Stimulated activated CD8-positive, alpha-beta memory T cell treated with anti-CD3 and anti-CD28 coated beads, Interleukin-12 subunit alpha, Interleukin-12 subunit beta, amount 100 ng/mL, for 4 hours (primary cell): Measurements from ENCODE around the gene CHRND.
A peak's percentile ranks its signal among the peaks of the same experiment; 100 is the strongest.

Experiments used
- DNase-seq: peaks from one replicate; pipeline ENCODE4 v3.0.0-alpha.2; 2020; ENCODE audit warnings: low read depth

The CHRND gene

DNA sequence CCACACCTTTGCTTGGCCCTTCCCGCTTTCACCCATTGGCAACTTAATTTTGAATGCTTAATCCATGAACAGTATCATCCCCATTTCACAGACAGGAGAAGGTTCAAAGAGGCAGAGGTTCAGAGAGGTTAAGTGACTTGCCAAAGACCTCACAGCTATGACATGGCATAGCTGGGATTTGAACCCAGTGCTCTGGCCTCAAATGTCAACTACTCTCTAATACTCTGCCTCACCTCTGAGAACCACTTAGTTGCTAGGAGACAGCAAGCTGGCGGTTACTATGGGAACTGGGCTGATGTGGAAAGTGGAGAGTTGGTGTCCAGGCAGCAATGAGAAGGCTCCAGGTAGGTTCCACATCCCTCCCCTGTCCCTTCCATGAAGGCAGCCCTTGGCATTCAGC lies 21.5 kb upstream of the CHRND start:
- DNase-seq = no peak

DNA sequence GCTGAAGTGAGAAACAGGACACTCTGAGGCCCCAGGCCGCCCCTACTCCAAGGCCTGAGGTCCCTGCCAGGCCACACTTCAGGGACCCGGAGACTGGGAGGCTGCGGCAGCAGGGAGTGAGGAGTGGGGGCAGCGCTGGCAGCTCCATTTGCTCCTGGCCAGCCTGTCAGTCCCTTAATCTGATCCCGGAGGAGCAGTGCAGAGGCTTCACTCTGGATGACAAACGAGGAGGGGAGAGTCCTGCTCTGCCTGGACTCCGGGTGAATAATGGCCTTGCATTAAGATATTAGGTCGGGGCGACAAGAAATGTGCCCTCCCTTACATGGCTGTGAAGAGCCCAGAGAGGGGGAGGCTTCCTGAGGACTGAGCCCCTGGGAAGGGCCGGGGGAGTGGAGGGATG lies 20.1 kb upstream of the CHRND start:
- DNase-seq = no peak

DNA sequence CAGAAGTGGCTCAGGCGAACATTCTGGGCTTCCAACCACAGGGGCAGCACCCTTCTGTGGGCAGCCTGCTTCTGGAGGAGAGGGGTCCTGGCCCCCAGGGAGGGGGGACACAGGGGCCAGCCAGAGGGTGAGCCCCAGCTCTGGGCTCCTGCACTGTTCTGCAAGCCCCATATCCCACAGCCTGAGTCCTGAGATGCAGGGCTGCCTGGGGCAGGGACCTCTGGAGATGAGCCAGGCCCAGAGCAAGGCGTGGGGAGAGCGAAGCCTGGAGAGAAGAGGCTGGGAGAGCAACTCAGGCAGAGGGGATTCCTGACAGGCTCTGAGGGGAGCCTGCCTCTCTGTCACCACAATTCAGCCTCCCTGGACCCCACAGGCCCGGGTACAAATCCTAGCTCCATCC lies 19.3 kb upstream of the CHRND start:
- no peak for DNase-seq

DNA sequence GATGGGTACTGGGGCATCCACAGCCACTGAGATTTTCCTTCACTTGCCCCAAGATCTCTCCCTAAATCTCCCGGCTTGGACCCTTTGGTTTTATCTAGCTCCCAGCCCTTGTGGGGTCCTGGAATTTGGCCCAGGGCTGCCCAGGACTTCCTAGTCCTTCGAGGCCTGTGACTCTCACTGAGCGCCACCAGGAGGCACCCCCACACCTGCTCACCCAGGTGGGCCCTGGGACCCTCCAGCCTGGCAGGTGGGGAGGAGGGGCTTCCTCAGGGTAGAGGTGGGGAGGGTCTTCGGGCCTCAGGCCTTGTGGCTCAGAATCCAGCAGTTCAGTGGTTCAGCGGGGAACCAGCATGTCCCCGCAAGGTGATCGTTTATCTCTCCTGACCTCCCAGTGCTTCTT lies 17.7 kb upstream of the CHRND start:
- no peak for DNase-seq

DNA sequence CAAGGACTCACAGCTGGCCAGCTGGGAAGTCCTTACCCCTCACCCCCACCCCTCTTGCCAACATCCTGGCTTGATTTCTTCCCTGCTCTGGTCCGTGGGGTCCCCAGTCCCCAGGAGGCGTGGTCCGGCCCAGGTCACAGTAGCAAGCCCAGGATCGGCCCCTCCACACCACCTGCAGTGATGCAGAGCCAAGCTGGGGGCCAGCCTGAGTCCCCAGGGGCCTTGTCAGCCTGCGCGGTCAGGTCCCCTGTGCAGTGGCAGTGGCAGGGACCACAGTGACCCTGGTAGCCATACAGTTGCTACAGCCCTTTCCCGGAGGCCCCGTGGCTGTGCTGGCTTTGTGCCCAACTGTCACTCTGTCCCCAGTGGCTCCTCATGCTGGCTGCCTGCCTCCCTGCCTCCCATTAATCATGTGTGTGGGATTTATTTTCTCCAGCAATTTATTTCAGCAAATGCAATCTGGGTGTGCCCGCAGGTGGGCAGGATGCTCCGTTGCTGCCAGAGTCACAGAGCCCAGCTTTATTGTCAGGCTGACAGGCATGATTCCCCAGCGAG lies 14.5 kb upstream of the CHRND start:
- DNase-seq = no peak

DNA sequence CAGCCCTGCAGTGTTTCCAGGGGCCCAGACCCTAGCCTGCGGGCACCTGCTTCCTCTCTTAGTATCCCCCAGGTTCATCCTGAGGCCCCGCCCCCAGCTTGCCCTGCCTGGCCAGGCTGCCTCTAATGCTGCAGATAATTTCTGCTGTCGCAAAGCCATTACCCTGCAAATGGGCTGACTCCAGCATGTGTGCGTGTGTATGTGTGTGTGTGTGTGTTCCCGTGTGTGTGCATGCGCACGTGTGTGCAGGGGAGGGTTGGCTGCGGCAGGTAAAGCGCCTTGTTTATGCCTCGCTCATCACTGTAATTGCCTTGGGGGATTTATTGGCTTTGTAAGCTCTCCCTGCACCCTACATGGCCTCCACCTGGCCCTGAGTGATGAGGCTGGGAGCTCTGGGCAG lies 13.4 kb upstream of the CHRND start:
- DNase-seq = no peak

DNA sequence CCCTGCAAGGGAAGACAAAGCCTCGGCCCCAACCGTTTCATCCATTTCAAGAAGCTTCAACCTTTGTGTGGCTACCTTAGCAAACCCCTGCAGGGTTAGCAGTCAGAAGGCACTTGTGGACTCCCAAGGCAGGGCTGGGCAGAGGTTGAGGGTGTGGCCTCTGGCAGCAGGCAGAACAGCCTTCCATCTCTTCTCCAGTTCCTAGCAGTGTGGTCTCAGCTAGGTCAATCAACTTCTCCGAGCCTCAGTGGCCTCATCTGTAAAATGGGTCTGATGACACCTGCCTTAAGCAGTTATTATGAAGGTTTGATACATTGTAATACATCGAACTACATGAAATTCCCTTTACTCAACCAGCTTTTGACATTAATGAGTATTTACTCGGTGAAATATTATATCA lies 12.6 kb upstream of the CHRND start:
- DNase-seq = no peak

DNA sequence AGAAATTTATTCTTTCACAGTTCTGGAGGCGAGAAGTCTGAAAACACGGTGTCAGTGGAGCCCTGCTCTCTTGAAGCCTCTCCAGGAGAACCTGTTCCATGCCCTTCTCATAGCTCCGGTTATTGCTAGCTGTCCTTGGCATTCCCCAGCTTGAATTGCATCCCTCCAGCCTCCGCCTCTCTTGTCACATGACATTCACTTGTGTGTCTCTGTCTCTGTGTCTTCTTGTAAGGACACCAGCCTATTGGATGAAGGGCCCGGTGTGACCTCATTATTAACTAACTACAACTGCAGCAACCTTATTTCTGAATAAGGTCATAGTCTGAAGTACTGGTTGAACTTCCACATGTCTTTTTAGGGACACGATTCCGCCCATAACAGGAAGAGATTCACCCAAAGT lies 10.3 kb upstream of the CHRND start:
- DNase-seq = no peak

DNA sequence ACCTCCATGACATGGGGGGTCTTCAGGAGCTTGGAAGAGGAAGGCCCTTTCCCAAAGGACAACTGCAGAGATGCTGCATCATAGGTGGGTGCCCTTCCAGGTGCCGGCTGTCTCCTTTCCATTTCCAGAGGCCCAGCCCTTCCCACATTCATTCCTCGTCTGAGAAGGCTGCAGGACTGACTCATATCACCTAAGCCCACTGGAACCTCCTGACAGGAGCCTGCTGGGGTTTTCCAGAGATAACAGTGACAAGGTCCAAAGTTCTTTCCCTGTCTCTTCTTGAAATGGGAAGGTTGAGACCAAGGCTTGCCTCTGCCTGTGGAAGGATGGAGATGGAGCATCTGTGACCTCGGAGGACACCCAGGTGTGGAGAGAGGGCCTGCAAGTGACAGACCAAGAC lies 9.4 kb upstream of the CHRND start:
- no peak for DNase-seq

DNA sequence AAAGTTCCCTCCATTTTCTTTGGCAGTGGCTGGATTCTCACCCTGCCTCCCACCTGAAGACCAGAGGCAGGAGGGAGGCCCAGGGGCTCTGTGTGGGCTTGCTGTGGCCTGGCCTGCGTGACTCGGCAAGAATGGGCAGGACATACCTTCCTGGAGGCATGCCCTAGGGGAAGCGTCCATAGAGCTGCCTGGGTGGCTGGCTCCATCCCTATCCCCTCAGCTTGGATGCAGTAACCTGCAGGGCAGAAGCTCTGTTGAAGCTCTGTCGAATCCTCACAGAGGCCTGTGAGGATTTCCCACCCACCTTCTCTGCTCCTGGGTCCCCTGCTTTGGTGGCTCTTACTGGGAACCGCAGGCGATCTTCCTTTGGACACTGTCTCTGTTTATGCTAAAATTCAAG lies 7.1 kb upstream of the CHRND start:
- DNase-seq = no peak

DNA sequence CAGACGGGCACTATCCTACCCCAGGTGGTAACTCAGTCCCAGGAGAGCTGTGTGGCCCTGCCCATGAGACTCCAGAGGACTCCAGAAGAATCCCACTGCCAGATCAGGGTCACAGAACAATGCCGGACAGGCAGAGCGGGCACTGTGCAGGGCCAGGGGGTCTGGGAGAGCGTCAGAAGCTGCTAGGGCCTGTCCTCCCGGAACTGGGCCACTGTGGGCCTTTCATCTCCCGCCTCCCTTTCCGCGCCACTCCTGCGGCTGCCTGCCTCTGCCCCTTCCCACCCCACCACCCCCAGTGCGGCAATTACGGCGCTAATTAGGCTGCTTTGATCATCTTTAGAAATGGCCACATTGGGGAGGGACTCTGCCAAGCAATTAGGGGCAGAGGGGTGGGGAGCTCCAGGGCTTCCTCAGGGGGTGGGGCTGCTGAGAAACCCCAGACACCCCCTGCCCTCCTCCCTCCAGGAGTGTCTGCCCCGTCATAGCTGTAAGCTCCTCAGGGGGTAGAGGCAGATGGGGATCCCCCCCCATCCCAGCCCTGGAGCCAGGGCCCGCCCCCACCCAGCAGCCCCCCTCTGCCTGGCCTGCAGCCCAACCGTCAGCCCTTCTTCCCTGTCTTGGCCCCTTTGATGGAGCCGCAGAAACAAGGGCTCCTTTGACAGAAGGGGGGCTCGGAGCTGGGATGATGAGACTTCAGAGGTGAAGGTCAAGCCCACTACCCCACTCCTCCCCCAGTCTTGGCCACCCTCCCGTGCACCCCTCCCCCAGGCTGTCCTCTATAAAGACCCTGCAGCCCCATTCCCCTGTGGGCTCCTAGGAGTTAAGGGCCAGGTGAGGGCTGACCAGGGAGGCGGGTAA lies 6.2 kb upstream of the CHRND start, which contains the start of gene PRSS56:
Gene PRSS56, plus strand, starts transcription at position 808 of the 858 bp plus-strand sequence. CDS start 211 bp downstream, outside the sequence.
- DNase-seq = no peak

DNA sequence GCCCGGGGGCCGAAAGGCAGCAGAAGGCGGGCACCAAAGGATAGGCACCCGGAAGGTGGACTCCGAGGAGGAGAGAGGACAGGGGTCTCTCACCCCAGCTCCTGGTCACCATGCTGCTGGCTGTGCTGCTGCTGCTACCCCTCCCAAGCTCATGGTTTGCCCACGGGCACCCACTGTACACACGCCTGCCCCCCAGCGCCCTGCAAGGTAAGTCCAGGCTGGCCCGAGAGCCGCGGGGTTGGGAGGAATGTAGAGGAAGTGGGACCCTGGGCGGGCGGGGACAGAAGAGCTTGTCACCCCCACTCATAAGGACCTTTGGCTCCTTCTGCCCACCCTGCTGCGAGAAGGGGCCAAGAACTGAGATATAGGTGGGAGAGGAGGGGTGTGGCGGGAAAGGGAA lies 5.5 kb upstream of the CHRND start:
- no peak for DNase-seq

DNA sequence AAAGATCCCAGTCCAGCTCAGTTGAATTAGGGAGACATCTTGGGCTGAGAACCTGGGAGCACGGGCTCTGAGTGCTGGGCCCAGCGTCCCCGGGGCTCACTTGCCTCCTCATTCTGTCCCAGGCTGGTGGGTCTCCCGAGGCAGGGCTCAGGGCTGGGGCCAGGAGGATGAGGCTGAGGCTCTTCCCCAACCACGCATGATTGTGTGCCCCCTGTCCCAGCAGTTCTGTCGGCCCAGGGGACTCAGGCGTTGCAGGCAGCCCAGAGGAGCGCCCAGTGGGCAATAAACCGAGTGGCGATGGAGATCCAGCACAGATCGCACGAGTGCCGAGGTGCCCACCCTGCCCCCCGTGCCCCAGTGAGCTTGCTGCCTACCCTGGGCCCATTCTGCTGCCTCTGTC lies 4.9 kb upstream of the CHRND start:
- no peak for DNase-seq

DNA sequence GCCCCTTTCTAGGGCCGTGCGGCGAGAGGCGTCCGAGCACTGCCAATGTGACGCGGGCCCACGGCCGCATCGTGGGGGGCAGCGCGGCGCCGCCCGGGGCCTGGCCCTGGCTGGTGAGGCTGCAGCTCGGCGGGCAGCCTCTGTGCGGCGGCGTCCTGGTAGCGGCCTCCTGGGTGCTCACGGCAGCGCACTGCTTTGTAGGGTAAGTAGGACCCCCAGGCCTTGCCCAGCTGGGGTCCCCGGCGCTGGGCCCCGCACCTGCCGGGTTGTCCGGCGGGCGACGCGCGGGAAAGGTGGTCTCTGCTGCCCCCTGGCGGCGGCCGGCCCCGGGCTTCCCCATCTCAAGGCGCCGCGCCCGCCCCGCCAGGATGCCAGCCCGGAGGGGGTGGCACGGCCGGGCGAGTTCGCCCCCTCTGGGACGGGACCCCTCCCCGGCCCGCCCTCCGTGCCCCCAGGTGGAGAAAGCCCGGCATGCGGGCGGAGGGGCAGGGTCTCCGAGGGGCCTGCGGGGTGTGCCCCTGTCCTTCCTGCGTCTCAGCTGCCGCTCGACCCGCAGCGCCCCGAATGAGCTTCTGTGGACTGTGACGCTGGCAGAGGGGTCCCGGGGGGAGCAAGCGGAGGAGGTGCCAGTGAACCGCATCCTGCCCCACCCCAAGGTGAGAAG lies 3.9 kb upstream of the CHRND start:
- DNase-seq = peak; percentile 45

DNA sequence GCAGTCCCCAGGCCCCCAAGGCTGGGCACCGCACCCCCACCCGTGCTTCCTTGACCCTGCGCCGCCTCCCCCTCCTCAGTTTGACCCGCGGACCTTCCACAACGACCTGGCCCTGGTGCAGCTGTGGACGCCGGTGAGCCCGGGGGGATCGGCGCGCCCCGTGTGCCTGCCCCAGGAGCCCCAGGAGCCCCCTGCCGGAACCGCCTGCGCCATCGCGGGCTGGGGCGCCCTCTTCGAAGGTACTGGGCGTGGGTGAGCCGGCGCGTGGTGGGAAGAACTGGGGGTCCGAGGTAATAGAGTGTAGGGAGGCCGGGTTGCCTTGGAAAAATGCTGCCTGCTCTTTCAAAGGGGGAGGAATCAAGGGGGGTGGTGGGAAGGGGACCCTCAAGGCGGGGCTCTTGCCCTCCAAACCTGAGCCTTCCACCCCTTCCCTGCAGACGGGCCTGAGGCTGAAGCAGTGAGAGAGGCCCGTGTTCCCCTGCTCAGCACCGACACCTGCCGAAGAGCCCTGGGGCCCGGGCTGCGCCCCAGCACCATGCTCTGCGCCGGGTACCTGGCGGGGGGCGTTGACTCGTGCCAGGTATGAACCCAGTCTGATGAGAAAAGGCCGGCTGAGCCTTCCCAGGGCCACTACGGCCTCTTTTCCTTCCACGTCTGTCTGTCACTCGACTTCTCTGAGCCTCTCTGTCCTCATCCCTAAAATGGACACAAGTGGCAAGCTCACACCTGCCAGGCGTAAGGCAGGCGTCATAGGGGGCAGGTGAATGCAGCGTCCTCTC lies 3.1 kb upstream of the CHRND start:
- no peak for DNase-seq

DNA sequence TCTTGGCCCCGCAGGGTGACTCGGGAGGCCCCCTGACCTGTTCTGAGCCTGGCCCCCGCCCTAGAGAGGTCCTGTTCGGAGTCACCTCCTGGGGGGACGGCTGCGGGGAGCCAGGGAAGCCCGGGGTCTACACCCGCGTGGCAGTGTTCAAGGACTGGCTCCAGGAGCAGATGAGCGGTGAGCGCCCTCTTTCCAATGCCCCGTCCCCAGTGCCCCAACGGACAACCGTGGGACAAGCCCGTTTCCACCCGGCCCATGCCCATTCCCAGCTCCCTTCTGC lies 2.6 kb upstream of the CHRND start:
- DNase-seq = no peak

DNA sequence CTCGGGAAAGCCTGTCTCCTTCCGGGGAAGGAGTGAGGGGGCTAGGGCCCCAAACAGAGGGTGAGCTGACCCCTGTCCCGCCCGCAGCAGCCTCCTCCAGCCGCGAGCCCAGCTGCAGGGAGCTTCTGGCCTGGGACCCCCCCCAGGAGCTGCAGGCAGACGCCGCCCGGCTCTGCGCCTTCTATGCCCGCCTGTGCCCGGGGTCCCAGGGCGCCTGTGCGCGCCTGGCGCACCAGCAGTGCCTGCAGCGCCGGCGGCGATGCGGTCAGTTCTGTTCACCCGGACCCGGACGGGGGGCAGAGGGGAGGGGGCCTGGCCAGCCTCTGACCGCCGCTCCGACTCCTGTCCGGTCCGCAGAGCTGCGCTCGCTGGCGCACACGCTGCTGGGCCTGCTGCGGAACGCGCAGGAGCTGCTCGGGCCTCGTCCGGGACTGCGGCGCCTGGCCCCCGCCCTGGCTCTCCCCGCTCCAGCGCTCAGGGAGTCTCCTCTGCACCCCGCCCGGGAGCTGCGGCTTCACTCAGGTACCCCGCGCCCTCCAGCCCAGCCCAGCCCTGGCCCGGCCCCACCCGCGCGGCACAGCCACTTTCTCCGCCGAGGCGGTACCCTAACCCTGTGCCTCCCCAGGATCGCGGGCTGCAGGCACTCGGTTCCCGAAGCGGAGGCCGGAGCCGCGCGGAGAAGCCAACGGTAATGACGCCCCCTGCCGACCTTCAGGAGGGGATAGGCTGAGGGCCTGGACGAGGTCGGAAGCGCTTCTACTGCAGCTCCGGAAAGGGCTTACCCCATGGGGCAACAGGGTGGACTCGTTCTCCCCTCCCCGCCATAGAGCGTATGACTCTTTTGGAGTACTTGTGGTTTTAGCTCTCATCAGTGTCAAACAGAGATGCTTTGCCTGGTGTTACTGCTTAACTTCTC lies 2.0 kb upstream of the CHRND start:
- DNase-seq = no peak

DNA sequence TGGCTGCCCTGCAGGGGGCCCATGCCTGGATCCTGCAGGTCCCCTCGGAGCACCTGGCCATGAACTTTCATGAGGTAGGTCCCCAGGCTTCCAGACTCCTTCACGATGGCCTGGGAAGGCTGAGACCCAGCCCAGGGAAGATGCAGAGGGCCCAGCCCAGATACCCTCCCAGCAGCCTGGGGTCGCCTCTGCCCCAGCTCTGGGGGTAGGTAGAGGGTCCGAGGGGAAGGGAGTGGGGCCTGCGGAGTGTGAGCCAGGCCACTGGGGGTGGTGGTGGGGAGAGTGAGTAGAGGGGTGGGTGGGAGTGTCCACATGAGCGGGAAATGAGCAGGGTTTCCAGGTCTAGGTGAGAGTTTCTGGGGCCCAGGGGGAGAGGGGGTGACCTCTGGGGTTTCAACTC lies 1.2 kb upstream of the CHRND start:
- no peak for DNase-seq

DNA sequence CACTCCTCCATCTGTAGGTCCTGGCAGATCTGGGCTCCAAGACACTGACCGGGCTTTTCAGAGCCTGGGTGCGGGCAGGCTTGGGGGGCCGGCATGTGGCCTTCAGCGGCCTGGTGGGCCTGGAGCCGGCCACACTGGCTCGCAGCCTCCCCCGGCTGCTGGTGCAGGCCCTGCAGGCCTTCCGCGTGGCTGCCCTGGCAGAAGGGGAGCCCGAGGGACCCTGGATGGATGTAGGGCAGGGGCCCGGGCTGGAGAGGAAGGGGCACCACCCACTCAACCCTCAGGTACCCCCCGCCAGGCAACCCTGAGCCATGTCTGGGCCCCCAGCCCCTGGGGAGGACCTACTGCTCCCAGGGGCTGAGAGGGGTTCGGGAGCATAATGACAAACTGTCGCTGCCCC lies 761 bp upstream of the CHRND start:
- DNase-seq = no peak

DNA sequence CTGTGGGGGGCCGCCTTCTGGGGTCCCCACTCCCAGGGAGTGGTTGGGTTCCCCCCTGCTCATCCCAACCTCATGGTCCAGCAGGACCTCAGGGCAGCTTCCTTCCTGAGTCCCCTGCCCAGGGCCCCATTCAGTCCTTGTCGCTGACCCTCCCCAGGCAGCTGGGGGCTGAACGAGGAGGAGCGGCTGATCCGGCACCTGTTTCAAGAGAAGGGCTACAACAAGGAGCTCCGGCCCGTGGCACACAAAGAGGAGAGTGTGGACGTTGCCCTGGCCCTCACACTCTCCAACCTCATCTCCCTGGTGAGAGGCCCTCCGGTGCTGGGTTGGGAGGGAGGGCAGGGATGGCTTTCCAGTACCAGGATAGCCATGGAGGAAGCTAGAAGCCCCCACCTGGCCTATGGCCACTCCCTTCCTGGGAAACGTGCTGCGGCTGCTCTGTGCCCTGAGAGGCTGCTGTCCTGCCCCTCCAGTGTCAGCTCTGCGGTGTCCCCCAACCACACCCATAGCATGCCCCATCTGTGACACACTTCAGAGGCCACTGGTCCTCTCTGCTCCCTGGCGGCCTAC lies 497 bp downstream of the CHRND start:
- no peak for DNase-seq

DNA sequence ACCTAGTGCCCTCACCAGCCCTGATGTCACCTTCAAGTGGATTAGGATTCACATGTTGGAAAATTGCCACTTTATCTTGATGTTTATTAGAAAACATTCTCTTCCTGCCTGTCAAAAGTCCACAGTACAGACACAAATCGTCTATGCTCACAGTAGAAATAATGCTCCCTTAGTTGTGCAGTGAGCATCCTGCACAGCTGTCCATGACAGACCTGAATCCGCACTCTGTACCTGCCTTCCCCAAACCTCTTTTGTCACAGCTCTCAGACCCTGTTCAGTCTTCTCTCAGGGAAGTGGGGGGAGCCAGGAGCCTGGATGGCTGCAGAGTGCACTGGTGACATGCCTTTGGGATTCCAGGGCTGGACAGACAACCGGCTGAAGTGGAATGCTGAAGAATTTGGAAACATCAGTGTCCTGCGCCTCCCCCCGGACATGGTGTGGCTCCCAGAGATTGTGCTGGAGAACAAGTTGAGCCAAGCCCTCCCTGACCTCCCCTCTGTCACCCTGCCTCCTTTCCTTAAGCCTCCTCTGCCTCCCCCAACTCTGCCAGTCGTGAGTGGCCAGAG lies 2.0 kb downstream of the CHRND start:
- DNase-seq = no peak
